Spleen (tissue), 7 donors: ENCODE data around the gene HOXD8.

ENCODE experiments used
- CTCF ChIP-seq, 11 experiments: fragments of 200-600 bp in 7 of 11; fragments of 450-650 bp in 4 of 11; sonication (generic) in 4 of 11; IDR thresholded peaks in 8 of 11; conservative IDR thresholded peaks in 3 of 11; 1 replicate in 7 of 11; 2 replicates in 4 of 11; pipeline versions ENCODE4 v1.4.0 to v1.8.0; 2016 to 2021; ENCODE audit warnings: antibody characterized with exemption in 11 of 11, inconsistent platforms in 4 of 11, mild to moderate bottlenecking in 1 of 11
- POLR2A ChIP-seq, 3 donors: fragments of 450-650 bp; IDR thresholded peaks; one replicate each; pipeline ENCODE4 v1.5.1; 2017; ENCODE audit warnings: antibody characterized with exemption in 3 of 3, mild to moderate bottlenecking in 1 of 3
- donor health status: DM: no; HTN: no; CAD: no; lungs with moderate emphysema.
- donor health status: DM: no; HTN: no; CAD: no.
- donor health status: DM: no; HTN: no; CAD: no.

- TF ChIP-seq CTCF (IDR thresholded peaks at IDR 0.05 in 8 of 11, conservative IDR thresholded peaks at IDR 0.05 in 3 of 11), result no peak
- TF ChIP-seq POLR2A (IDR thresholded peaks at IDR 0.05), result no peak
Observed at GRCh38 chr2:176084611-176085119, 44.8 kb upstream of the HOXD8 start.
